HepG2 (cell line): ENCODE results near the gene MAMDC2. TPM values are rescaled to one million over a fixed set of nuclear protein-coding genes. Genes with fewer than 3 reads are reported as not detected.
"Not testable (repeated sequence)": the region's sequence is repeated elsewhere in the genome, so short reads cannot be mapped to it uniquely, and the experiment has no call there.

Experiments
- ATAC-seq: fragments of 200-7000 bp; cut with Tn5 transposase; 3 replicates; pipeline ENCODE4 v1.9.1; 2020; ENCODE audit warnings: mild to moderate bottlenecking, moderate library complexity
- BruUV-seq: library from RNA; stranded (reverse); fragments of 400-500 nt; replicated peaks from 2 replicates; lab custom pipeline; 2021; lab: Mats Ljungman, UMichigan
- CTCF ChIA-PET: fragments of 300-600 bp; formaldehyde crosslinking; extraction: SDS; loops from one replicate; lab custom pipeline; 2021; ENCODE audit warnings: low total read pairs, inconsistent platforms, low intra/inter-chr PET ratio; lab: Yijun Ruan, JAX
- POLR2A ChIA-PET: fragments of 350-600 bp; sonication (Branson Sonifier 250); formaldehyde crosslinking; loops from one replicate; lab custom pipeline; 2020; ENCODE audit warnings: antibody characterized with exemption, inconsistent platforms; lab: Yijun Ruan, JAX
- DNase-seq: peaks from one replicate; pipeline ENCODE4 v3.0.0-alpha.2; 2015; ENCODE audit warnings: low spot score
- FAIRE-seq: peaks from 3 replicates; lab custom pipeline; 2011; peaks lifted over from hg19 to GRCh38; lab: Jason Lieb, UNC
- H2AFZ ChIP-seq: one replicate; pipeline ENCODE4 v1.6.1; 2011; ENCODE audit warnings: low read length, inconsistent platforms
- H3K27ac ChIP-seq: fragments of 300-600 bp; 3 replicates; pipeline ENCODE4 v1.8.0; 2011; ENCODE audit warnings: mixed run types, mild to moderate bottlenecking, mixed read lengths, low read length, inconsistent platforms; ENCODE audit not compliant: insufficient read depth; ENCODE audit errors: extremely low read length
- H3K27me3 ChIP-seq, 2 experiments: fragments of 200-600 bp in 1 of 2; 2 replicates in 1 of 2; 3 replicates in 1 of 2; pipeline versions ENCODE4 v1.6.0 to v1.8.0; 2011; ENCODE audit warnings: low read length in 2 of 2, mild to moderate bottlenecking in 2 of 2, moderate library complexity in 2 of 2, inconsistent platforms in 1 of 2; ENCODE audit not compliant: insufficient read depth in 2 of 2, control insufficient read depth in 1 of 2
- H3K36me3 ChIP-seq, 2 experiments: fragments of 200-600 bp in 1 of 2; replicated peaks in 1 of 2; 2 replicates in 1 of 2; 3 replicates in 1 of 2; pipeline versions ENCODE4 v1.5.1 to v1.8.0; 2011; ENCODE audit warnings: low read length in 2 of 2, inconsistent platforms in 1 of 2; ENCODE audit not compliant: insufficient read depth in 2 of 2, control insufficient read depth in 1 of 2
- H3K4me1 ChIP-seq: 2 replicates; pipeline ENCODE4 v1.5.1; 2012; ENCODE audit warnings: low read length, inconsistent platforms; ENCODE audit not compliant: insufficient read depth
- H3K4me2 ChIP-seq: 2 replicates; pipeline ENCODE4 v1.6.0; 2011; ENCODE audit warnings: low read depth, low read length, inconsistent platforms
- H3K4me3 ChIP-seq, 3 experiments: fragments of 200-600 bp in 1 of 3; sonication (generic), shearing (Covaris generic) in 1 of 3; replicated peaks in 1 of 3; 2 replicates each; pipeline ENCODE4 v1.5.1; 2011 to 2016; ENCODE audit warnings: low read length in 3 of 3, inconsistent platforms in 2 of 3, low read depth in 2 of 3, mild to moderate bottlenecking in 2 of 3, control low read depth in 1 of 3, mixed read lengths in 1 of 3; ENCODE audit not compliant: insufficient read depth in 1 of 3
- H3K79me2 ChIP-seq: one replicate; pipeline ENCODE4 v1.6.1; 2011; ENCODE audit warnings: low read length, inconsistent platforms; ENCODE audit not compliant: insufficient read depth
- H3K9ac ChIP-seq: 2 replicates; pipeline ENCODE4 v1.6.0; 2011; ENCODE audit warnings: mild to moderate bottlenecking, low read depth, low read length, inconsistent platforms; ENCODE audit not compliant: insufficient read depth
- H3K9me3 ChIP-seq: 2 replicates; pipeline ENCODE4 v1.5.1; 2012; ENCODE audit warnings: mild to moderate bottlenecking, low read length
- H4K20me1 ChIP-seq: 2 replicates; pipeline ENCODE4 v1.6.0; 2011; ENCODE audit warnings: inconsistent platforms, mild to moderate bottlenecking, low read length, moderate library complexity; ENCODE audit not compliant: insufficient read depth
- AKNA ChIP-seq: sonication (generic); formaldehyde crosslinking; IDR thresholded peaks from 2 replicates; pipeline ENCODE4 v1.4.0; 2020; ENCODE audit warnings: missing genetic modification reagents, borderline replicate concordance
- FOXM1 ChIP-seq: sonication (generic); formaldehyde crosslinking; IDR thresholded peaks from 2 replicates; pipeline ENCODE4 v1.5.0; 2020; ENCODE audit warnings: missing genetic modification reagents
- NFKBIZ ChIP-seq: IDR thresholded peaks from 2 replicates; pipeline ENCODE4 v1.6.1; 2018; ENCODE audit warnings: missing genetic modification reagents, missing compliant biosample characterization
- REPIN1 ChIP-seq: sonication (generic); formaldehyde crosslinking; IDR thresholded peaks from 2 replicates; pipeline ENCODE4 v1.8.0; 2022; ENCODE audit warnings: missing genetic modification reagents, low read depth, mild to moderate bottlenecking, borderline replicate concordance
- SNAPC2 ChIP-seq: sonication (generic); formaldehyde crosslinking; IDR thresholded peaks from 2 replicates; pipeline ENCODE4 v1.8.1; 2022; ENCODE audit warnings: mild to moderate bottlenecking, missing genetic modification reagents
- TAF15 ChIP-seq: fragments of 200-400 bp; formaldehyde crosslinking; IDR thresholded peaks from one replicate; pipeline ENCODE4 v1.6.1; 2018; ENCODE audit warnings: mild to moderate bottlenecking, low read depth, low read length; ENCODE audit not compliant: poor library complexity, severe bottlenecking
- ZNF12 ChIP-seq: sonication (generic); formaldehyde crosslinking; IDR thresholded peaks from 2 replicates; pipeline ENCODE4 v1.5.0; 2020; ENCODE audit warnings: missing genetic modification reagents
- ZNF460 ChIP-seq: sonication (generic); formaldehyde crosslinking; IDR thresholded peaks from 2 replicates; pipeline ENCODE4 v1.5.1; 2020; ENCODE audit warnings: missing genetic modification reagents, mild to moderate bottlenecking, borderline replicate concordance
- ZNF564 ChIP-seq: sonication (generic); formaldehyde crosslinking; IDR thresholded peaks from 2 replicates; pipeline ENCODE4 v1.8.1; 2023; ENCODE audit warnings: mild to moderate bottlenecking, missing genetic modification reagents
- ZNF790 ChIP-seq: sonication (generic); formaldehyde crosslinking; IDR thresholded peaks from 2 replicates; pipeline ENCODE4 v1.8.0; 2022; ENCODE audit warnings: missing genetic modification reagents, mild to moderate bottlenecking, borderline replicate concordance
- ZXDC ChIP-seq: sonication (generic); formaldehyde crosslinking; IDR thresholded peaks from 2 replicates; pipeline ENCODE4 v1.5.0; 2020; ENCODE audit warnings: mild to moderate bottlenecking, missing genetic modification reagents
- WGBS: methylation state at CpG from one replicate; pipeline ENCODE4 v1.1.6; 2017; ENCODE audit warnings: low lambda C conversion rate; 5-methylcytosine and 5-hydroxymethylcytosine counted together
- in situ Hi-C: cut with HindIII; loops from 2 replicates; pipeline ENCODE4 v1.10.0; 2017; ENCODE audit warnings: low pct_unique_long_range_greater_than_20kb; ENCODE audit not compliant: extremely low pct_ligation_motif_present
- intact Hi-C: fragments of 100-400 bp; cut with micrococcal nuclease; formaldehyde crosslinking; loops from one replicate; pipeline ENCODE4 v1.10.0; 2022; ENCODE audit not compliant: unreplicated experiment
- polyA plus RNA-seq, 8 experiments: library from polyadenylated mRNA; depleted of rRNA in 3 of 8; stranded (reverse) in 7 of 8; unstranded in 1 of 8; fragments of >200 nt; fragmentation: Illumina TruSeq in 4 of 8; extraction: Trizol in 4 of 8; gene quantifications; 2 replicates each; pipeline versions ENCODE4 v1.2.1 to v1.2.3, GENCODE V29; 2011 to 2016; ENCODE audit warnings: low read depth in 4 of 8, missing spikeins in 1 of 8, mixed read lengths in 1 of 8; ENCODE audit not compliant: insufficient read depth in 1 of 8
- total RNA-seq, 5 experiments: library from RNA; depleted of rRNA; stranded (reverse); fragments of >200 nt; fragmentation: Illumina TruSeq; extraction: Trizol; gene quantifications; 2 replicates each; pipeline ENCODE4 v1.2.3, GENCODE V29; 2016; ENCODE audit warnings: low read depth in 1 of 5
- TF ChIP-seq, protein P1 (sequence below): sonication (generic); formaldehyde crosslinking; IDR thresholded peaks from 2 replicates; pipeline ENCODE4 v1.4.0; 2020; ENCODE audit warnings: missing genetic modification reagents

The MAMDC2 gene
- total and polyA plus RNA-seq, 2 of the 13 experiments (the other 11 are each of a cell fraction or from before 2014, with no cell fraction given) = not detected

DNA sequence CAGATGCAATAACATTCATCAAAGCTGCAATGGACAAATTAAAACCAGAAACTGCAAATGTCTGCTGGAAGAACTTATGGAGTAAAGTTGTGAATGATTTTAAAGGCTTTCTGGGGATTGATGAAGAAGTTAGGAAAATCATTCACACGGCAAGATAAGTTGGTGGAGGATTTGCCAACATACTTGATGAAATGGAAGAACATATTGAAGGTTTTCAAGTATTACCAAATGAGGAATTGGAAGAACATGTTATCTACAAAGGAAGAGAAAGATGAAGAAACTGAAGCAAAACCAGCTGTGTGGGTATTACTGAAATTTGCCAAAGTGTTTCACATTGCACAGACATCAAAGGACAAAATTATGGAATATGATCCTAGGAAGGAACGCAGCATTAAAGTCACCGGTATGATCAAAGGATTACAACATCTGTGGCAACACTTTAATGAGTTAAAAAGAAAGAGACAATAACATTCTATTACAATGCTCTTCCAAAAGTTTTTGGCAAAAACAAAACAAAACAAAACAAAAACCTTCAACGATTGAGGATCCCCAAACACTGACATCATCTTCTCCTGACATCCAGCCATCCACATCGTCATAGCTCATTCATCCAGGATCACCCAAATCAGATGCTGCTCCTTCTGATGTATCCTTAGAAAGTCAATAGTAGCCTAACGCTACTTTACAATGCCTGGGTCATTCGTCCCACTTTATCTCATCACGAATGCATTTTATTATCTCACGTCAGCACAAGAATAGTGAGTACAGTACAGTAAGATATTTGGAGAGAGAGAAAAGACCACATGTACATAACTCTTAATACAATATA is 153.8 kb downstream of the MAMDC2 start (continued):
- no peak for TF ChIP-seq AKNA
- no peak for TF ChIP-seq ZNF12
- no peak for TF ChIP-seq ZXDC (CRISPR knock-in tag)
- no peak for TF ChIP-seq TAF15
- TF ChIP-seq FOXM1 (CRISPR knock-in tag) = no peak
- TF ChIP-seq, protein P1, sequence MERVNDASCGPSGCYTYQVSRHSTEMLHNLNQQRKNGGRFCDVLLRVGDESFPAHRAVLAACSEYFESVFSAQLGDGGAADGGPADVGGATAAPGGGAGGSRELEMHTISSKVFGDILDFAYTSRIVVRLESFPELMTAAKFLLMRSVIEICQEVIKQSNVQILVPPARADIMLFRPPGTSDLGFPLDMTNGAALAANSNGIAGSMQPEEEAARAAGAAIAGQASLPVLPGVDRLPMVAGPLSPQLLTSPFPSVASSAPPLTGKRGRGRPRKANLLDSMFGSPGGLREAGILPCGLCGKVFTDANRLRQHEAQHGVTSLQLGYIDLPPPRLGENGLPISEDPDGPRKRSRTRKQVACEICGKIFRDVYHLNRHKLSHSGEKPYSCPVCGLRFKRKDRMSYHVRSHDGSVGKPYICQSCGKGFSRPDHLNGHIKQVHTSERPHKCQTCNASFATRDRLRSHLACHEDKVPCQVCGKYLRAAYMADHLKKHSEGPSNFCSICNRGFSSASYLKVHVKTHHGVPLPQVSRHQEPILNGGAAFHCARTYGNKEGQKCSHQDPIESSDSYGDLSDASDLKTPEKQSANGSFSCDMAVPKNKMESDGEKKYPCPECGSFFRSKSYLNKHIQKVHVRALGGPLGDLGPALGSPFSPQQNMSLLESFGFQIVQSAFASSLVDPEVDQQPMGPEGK (CRISPR knock-in tag) = no peak
- TF ChIP-seq ZNF564 (CRISPR knock-in tag) = no peak
- TF ChIP-seq ZNF460 (CRISPR knock-in tag) = no peak
- TF ChIP-seq NFKBIZ (CRISPR knock-in tag) = no peak
- TF ChIP-seq SNAPC2 = no peak
- TF ChIP-seq REPIN1 (CRISPR knock-in tag) = no peak
- no peak for TF ChIP-seq ZNF790 (CRISPR knock-in tag)

GRCh38 chr9:70204743-70205142 is 161.1 kb downstream of the MAMDC2 start:
- H3K27me3 ChIP-seq, H2AFZ ChIP-seq, H3K4me2 ChIP-seq, H3K4me3 ChIP-seq, DNase-seq, in situ Hi-C loops, intact Hi-C loops, BruUV-seq, H3K36me3 ChIP-seq, H3K27ac ChIP-seq, H3K79me2 ChIP-seq, POLR2A ChIA-PET, H3K9me3 ChIP-seq, ATAC-seq, H3K4me1 ChIP-seq, CTCF ChIA-PET, H3K9ac ChIP-seq, FAIRE-seq, H4K20me1 ChIP-seq: not testable (repeated sequence)
- WGBS = 87% methylated on average over 13 of the region's 16 CpGs
